Endometrium (tissue), 2 donors: ENCODE results near the gene FIGN.

Experiments
- FAIRE-seq: peaks from 2 replicates; lab custom pipeline; 2012; peaks lifted over from hg19 to GRCh38; lab: Jason Lieb, UNC
- donor health status: control.
- donor health status: control.

The FIGN gene, protein sequence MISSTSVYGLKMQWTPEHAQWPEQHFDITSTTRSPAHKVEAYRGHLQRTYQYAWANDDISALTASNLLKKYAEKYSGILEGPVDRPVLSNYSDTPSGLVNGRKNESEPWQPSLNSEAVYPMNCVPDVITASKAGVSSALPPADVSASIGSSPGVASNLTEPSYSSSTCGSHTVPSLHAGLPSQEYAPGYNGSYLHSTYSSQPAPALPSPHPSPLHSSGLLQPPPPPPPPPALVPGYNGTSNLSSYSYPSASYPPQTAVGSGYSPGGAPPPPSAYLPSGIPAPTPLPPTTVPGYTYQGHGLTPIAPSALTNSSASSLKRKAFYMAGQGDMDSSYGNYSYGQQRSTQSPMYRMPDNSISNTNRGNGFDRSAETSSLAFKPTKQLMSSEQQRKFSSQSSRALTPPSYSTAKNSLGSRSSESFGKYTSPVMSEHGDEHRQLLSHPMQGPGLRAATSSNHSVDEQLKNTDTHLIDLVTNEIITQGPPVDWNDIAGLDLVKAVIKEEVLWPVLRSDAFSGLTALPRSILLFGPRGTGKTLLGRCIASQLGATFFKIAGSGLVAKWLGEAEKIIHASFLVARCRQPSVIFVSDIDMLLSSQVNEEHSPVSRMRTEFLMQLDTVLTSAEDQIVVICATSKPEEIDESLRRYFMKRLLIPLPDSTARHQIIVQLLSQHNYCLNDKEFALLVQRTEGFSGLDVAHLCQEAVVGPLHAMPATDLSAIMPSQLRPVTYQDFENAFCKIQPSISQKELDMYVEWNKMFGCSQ

DNA sequence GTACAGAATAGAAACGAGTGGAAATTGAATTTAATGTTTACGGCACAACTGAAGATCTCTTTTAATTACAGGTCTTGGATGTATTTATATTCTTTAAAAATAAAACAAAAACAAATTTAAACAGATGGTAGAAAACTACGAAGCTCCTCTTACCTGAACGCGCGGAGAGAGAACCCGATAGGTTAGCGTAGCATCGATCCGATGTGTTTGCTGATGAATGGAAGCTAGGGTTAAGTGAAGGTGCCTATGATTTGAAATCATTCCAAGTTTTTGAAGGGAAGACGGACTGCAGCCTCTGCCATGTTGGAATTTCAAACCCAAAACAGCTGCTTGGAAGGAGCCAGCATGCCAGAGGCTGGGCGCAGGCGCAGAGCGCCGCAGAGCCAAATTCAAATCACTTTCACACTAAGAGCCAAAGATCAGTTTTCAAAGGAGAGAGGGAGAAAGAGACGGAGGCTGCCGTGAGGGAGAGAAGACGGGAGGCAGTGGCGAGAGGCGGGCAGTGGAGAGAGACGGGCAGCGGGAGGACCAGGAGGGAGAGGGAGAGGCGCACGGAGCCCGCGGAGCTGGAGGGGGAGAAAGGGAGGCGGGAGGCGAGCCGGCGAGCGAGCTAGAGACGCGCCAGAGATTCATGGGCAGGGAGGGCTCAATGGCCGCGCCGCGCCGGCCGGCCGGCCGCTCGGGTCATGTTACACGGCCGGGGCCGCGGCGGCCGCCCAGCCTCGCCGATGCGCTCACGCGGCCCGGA, at the start of gene FIGN:
Gene FIGN, minus strand, starts transcription at position 324 of the 748 bp plus-strand sequence. CDS start 1,081 bp downstream, outside the sequence.
- no peak for FAIRE-seq

DNA sequence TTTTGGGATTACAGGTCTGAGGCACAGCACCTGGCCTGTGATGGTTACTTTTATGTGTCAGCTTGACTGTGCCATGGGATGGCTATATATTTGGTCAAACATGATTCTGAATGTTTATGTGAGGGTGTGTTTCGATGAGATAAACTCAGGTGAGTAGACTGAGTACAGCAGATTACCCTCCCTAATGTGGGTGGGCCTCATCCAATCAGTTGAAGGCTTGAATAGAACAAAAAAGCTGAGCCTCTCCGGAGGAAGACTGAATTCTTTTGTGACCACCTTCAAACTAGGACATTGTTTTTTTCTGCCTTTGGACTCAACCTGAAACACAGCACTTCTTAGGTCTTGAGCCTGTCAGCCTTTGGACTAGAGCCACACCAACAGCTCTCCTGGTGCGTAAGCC, 49.4 kb upstream of the FIGN start:
- FAIRE-seq: no peak

DNA sequence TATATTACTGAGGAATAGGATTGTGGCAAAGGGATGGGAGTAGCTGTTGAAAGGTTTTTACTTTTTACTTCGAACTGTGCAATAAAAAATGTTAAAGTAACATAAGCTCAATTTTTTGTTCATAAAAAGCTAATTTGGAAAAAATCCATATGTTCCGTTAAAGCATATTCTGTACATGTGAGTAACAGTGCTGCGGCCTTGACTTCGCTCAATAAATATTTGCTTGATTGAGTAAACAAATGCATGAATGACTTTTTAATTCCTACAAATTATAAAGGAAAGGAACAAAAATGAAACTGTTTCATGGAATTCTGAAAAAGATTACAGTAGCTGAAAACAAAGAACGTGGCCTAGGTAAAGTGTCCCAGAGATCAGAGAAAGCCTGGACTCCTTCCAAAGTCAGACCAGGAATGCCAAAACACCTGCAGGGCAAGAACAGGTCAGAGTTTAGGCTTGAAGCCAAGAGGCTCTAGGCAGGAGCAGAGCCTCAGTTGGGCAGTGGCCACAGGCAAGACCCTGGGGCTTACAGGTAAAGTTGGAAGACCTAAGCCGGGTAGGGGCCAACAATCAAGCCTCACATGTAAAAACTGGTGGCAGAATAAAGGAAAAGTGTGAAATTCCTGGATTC, 44.3 kb upstream of the FIGN start:
- FAIRE-seq: no peak

DNA sequence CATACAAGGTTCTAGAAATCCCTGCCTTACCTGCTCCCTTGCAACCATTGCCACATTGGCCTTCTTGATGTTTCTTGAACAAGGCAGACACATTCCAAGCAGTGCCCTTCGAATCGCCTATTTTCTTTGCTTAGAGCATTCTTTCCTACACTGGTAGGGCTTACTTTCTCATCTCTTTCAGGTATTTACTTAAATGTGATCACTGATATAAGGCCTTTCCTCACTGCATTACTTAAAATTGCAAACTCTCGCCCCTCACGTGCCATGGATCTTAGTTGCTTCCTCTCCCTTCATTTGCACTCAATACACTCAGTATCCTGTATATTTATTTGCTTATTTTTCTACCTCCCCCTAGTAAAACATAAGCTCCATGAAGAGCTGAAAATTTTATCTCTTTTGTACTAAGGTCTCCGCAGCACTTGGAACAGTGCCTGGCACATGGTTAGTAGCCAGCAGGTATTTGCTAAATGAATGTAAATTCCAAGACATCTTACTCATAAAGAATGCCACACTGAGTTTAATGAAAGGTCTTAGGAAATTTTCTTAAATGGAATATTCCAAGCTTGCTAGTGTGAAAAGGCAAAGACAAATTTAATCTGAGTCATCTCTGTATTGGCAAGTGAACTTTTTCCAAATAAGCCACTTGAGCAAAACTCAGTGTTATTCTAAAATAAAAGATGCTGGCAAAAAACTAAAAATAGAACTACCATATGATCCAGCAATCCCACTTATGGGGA, 42.4 kb upstream of the FIGN start:
- FAIRE-seq: no peak

DNA sequence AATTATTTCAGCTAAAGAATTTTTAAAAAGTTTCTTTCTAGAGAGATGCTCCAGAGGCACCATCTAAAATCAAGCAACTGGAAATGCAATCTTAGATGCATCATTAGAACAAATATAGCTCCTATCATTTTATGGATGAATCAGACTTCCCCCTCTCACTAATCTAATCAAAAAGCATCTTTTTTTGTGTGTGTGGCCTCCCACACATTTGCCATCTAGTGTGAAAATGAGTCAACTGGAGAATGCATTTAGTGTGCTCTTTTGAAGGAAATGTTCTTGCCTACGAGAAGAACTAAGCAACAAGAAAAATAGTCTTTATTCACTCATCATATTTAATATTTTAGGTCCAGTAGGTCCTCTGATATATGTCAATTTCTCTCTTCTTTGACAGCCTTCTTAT, 39.5 kb upstream of the FIGN start:
- no peak for FAIRE-seq

DNA sequence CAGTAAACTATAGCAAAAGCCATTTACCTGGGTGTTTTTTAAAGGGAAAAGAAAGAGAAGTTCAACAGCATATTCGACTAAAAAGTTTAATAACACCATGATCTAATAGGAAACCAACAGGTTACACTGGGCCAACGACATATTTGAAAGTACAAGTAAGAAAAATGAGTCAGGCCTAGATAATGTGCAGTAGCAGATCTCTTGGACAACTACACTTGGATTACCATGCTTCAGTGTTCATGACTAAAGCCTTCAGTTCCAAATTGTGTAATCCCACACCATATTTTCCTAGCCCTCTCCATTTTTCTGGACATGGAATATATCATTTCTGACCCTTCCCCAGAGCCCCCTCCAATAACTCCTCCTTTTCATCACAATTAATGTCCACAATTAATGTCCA, 39.1 kb upstream of the FIGN start:
- FAIRE-seq: no peak

DNA sequence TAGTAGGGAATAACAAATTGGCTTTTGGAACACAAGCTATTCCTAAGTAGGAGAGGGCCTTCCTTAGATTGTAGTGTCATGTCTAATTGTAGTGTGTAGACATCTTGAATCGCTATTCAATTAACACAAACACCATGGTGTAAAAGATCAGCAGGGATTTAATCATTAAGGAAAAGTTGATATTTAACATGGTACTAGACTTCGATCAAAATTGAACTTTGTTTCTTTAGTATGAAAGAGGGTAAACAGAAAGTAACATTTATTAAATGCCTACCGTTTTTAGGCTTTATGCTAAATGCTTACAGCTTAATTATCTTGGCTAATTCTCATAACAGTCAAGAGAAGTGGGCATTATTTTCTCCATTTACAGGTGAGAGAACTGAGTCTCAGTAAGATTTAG, 37.5 kb upstream of the FIGN start:
- no peak for FAIRE-seq

DNA sequence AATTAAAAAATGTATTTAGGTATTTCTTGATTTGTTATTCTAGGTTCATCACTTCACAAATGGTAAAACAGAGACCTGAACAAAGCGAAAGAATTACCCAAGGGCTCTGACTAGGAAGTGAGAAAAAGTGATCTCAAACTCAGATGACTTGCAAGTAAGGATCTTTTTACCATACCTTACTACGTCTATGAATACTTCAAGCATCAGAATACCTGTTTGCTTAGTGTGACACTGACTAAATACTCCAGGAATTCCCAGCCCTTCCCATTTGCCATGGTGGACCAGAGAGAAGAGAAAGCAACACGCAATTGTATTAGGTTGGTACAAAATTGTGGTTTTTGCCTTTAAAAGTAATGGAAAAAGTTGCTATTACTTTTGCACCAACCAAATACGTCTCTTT, 35.8 kb upstream of the FIGN start:
- FAIRE-seq: no peak

DNA sequence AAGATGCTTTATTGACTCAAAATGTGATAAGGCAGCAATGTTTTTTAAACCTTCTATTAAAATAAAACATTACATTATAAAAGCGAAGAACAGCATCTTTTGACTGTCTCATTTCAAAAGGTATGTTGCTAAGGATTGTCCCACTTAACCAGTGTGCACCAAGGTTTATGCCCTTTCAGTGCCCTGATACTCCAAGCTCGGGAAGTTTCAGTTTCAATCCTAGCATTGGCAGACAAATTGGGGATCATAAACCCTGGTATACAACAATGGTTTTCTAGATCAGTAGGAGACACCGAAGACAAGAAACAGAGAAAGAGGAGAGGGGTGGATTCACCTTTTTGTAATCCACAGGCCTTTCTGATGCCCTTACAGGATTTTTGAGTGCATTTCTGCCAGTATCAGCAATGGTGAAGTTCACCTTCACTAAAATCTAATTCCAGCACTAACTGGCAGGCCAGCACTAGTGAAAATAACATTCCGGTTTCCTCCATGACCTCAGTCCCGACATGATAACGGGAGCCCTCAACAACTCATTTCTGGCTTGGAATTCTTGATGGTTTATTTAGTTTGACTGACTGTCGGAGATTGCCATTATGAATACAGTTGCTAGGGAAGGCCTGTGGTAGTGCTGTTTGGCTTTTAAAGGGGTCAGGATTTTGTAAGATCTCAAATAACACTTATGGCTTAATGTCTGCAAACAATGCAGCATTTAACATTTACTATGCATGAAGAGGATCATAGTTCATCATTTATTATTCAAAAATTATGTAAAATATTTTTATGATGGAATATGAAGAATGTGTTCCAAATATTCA, 33.3 kb upstream of the FIGN start:
- no peak for FAIRE-seq

DNA sequence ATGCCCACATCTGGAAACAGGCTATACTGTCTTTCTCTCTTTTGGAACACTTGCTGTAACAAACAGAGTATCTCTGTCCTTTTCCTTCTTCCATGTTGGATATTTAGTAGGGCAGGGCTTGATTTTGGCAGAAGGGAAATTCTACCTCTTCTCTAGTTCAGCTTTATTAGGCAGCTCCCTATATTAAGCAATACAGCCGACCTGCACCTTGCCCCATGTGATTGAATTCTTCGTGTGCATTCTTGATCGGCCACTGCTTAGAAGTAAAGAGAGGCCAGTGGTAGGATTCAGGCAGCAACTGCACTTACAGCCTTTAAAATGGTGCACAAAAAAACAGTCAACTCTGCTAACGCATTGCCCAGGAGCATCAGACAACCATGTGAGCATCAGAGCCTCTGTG, 31.3 kb upstream of the FIGN start:
- FAIRE-seq: no peak

DNA sequence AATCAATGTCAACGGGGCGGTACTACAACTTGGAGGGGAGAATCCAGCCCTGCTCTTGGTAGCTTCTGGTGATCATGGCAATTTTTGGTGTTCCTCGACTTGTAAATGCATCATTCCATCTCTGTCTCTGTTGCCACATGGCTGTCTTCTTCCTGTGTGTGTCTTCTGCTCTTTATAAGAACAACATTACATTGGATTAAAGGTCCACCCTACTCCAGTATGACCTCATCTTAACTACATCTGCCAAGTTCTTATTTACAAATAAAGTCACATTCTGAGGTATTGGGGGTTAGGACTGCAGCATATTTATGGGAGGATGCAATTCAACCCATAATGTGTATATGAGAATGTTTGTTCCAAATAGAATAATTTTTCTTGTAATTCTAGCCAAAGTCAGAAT, 28.8 kb upstream of the FIGN start:
- FAIRE-seq: no peak

DNA sequence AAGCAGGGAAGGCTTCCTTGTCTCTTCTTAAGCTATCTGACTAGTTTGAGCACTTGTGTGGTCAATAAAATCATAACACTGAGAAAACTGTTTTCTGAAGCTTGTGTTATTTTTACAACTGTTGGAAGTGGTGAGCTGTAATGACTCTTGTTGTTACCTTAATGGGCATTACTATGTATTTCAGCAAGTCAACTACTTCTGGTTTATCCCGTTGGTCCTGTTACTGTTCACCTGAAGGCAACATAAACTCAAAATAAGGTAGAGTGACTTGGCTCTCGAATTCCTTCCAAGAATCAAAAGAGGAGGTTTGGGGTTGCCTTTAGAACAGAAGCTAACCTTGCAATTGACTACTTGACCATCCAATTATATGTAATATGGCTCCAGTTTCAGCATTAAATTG, 23.2 kb upstream of the FIGN start:
- FAIRE-seq: no peak

DNA sequence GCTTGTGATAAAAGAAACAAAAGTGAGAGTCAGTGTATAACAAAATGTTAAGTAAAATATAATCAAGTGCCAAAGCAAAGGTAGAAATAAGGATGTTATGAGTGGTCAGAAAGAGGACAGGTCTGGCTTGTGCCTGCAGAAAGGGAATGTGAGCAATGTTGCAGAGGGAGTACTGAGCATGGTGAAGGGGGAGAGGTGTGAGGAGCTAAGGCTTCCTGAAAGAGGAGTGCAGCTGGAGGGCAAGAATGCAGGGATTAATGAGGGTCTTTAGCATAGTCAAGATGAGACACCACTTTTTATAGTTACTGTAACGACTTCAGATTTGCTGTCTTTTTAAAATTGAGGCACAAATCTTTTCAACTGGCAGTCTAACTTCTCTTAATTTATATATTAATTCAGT, 22.0 kb upstream of the FIGN start:
- no peak for FAIRE-seq

DNA sequence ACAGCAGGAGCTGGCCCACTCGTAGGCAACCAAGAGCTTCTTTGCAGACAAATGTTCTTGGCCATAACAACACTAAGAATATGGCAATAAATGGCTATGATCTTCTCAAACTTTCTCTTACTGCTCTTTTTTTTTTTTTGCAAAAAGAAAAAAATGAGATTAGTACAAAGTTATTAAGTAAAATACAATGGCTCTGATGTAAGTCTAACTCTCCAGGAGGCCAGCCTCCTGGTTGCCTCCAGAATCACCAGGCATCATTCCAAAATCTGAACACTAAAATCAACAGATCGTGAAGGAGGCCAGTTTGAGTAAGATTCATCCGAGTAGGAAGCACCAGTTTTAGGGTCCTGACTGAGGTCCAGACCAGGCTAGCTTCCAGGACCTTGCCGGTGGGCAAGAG, 20.8 kb upstream of the FIGN start:
- no peak for FAIRE-seq

DNA sequence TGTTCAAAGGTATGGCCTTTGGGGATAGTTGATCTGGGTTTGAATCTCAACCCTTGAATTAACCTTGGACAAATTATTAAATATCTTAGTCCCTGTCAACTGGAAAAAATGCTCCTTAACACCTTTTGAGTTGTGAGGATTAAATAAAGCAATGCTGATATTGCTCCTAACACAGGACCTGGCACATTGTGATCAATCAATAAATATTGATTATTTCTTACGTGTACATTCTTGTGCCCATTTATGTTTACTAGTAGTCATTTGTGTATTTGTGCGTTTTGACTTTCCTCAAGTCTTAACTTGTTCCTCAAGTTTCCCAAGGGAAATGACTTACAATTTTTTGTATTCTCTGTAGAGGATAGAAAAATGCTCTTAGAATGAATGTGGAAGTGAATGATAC, 19.6 kb upstream of the FIGN start:
- no peak for FAIRE-seq

DNA sequence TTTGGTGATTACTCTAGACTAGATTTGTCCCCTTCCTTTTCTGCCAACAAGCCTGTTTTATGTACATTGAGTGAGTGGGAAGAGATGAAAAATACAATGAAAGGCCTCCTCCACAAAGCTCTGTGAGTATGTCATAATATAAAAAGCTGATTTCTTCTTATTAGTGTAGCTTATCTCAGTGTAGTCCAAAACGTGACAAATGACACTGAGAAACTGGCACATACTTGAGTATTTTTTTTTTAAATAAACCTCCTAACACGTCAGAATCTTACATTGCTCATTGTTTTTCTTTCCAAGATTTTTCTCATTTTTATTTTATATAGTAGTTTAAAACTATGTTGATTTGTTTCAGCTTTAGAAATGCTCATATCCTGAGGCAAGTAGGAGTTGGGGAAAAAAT, 17.9 kb upstream of the FIGN start:
- no peak for FAIRE-seq

DNA sequence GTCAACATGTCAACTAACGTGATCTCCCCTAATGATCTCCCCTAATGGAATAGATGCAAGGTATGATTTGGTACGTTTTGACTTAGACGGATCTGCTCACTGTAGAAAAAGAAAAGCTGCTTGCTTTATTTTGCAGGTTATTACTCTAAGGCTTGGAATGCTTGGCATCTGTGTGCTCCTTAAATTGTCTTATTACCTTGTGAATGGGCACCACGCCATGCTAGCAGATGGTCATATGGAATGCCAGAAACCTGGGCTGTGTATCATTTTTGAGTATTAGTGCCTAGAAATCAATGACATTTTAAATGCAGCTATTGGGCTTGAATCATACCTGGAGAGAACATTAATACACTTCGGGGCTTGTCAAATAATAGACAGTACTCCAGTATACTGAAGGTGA, 16.5 kb upstream of the FIGN start:
- FAIRE-seq: no peak

DNA sequence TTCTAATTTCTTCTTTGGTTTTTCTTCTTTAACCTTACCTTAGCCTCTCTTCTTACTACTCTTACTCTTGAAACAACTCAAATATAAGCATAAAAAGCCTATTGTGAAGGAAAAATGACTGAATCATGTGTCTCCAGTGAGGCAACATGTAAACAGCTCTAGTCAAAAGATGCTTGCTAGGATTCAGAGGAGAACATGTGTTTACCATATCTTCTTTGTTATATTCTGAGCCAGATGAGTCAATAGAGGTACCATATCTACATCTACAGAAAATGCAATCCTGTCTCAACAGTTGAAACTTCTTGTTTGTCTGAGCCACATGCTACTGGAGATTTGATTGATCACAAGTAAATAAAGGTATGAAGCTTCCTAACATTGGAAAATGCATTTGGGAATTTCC, 15.9 kb upstream of the FIGN start:
- FAIRE-seq: no peak

DNA sequence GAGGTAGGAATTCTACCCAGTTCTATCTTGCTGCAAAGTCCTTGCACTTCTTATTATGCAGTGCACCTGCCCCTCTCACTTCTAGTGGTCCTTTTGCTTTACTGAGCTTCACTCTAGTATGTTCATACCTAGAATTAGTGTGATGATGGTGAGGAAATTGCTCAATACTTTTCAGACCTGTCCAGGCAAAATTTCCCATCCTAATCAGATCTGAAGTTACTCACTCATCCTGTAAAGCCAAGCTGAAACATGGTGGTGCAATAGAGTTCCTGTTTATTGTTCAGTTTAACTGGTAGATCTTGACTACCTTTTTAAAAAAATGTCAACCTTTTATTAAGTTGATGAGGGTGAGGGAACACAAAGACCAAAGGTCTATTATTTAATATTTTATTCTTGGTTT, 12.6 kb upstream of the FIGN start:
- no peak for FAIRE-seq

DNA sequence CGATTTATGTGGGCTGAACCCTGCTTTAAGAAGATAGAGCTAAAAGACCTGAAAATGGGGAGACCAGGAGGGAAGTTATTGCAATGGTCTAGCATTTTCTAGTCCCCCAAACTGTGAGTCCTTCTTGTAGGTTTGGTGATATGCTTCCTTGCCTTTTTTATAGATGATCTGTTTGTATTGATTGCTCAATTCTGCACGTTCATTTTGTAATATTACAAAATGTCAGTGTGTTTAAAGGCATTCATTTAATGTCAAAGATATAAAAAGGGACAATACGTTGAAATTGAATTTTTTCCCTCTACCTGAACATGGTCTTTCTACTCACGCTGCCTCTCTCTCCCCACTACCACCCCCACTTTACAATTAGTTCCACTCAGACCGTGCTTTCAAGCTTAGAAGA, 5.6 kb upstream of the FIGN start:
- FAIRE-seq: no peak

DNA sequence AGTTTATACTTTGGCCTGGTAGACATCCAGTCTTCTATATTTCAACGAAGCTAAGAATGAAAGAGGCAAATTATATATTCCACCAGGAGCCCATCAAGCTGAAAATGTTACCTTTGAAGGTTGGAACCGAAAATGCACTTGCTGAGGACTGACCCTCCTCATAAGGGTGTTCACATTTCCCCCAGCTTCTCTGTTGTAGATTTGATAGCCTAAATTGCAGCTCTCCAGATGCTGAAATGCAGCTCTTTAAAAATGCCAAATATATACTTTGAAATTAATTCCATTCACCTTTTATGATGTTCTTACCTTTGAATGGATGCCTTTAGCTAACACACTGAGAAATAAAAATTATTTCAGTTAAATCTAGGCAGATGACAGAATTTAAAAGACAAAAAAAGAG, 1.8 kb upstream of the FIGN start:
- no peak for FAIRE-seq
